T-helper 17 cell (primary cell): ENCODE results near the gene FGF12. TPM values are rescaled to one million over a fixed set of nuclear protein-coding genes. Genes with fewer than 3 reads are reported as not detected.
A peak's percentile ranks its signal among the peaks of the same experiment; 100 is the strongest.

Source experiments
- ATAC-seq: fragments of 150-1000 bp; cut with Tn5 transposase; 2 replicates; pipeline ENCODE4 v1.10.0; 2021; ENCODE audit warnings: mild to moderate bottlenecking, moderate library complexity
- DNase-seq, 3 donors: peaks; one replicate each; pipeline versions ENCODE4 v3.0.0 to v3.0.0-alpha.2; 2020 to 2021
- H3K9me3 ChIP-seq: one replicate; pipeline ENCODE4 v1.7.0; 2013; ENCODE audit warnings: low read length, mild to moderate bottlenecking; ENCODE audit not compliant: control insufficient read depth, poor library complexity, severe bottlenecking
- H3K27ac Mint-ChIP-seq: one replicate; pipeline ENCODE4 v1.8.0; 2022; ENCODE audit warnings: mild to moderate bottlenecking, moderate library complexity, mixed read lengths
- H3K27me3 Mint-ChIP-seq: one replicate; pipeline ENCODE4 v1.8.0; 2022; ENCODE audit warnings: mixed read lengths
- H3K36me3 Mint-ChIP-seq: one replicate; pipeline ENCODE4 v1.8.0; 2022; ENCODE audit warnings: low read depth, mixed read lengths
- H3K4me1 Mint-ChIP-seq: one replicate; pipeline ENCODE4 v1.8.0; 2022; ENCODE audit warnings: mild to moderate bottlenecking, mixed read lengths
- H3K4me3 Mint-ChIP-seq: one replicate; pipeline ENCODE4 v1.8.0; 2022; ENCODE audit warnings: mild to moderate bottlenecking, moderate library complexity, mixed read lengths
- total RNA-seq, 4 donors: library from RNA in 2 of 4; stranded (reverse) in 2 of 4; gene quantifications; one replicate each; pipeline ENCODE4 v1.2.3 and lab custom pipeline; 2022 to 2026

The FGF12 gene
- total RNA-seq, 2 donors from 2014 or later = 0.35 TPM; not detected in 1

DNA sequence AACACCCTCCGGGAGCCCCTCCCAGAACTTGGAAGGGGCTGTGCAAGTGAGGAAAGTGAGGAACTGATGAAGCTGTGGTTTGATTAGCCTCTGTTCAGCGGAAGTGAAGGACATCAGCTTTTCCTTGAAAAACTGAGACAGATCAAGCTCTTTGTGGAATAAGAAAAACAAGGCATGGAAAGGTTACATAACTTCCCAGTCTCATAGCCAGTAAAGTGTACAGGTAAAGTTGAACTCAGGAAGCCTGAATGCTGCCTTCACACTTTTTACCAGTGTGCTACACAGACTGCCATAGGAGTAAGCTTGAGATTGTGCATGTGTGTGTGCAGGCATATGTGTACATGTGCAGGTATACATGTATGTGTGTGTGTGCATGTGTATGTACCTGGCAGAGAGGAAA lies 293.2 kb downstream of the FGF12 start:
- Mint-ChIP-seq H3K4me3 (no peak overlapping the region), H3K27me3 (peaks cover 41% of the 10 kb centered on the region), H3K4me1 (no peaks in the 10 kb centered on the region), H3K36me3 (no peaks in the 10 kb centered on the region), H3K27ac (no peak overlapping the region)
- ATAC-seq = no peak
- no peak for DNase-seq
- no peaks in the 10 kb centered on the region for H3K9me3 ChIP-seq

DNA sequence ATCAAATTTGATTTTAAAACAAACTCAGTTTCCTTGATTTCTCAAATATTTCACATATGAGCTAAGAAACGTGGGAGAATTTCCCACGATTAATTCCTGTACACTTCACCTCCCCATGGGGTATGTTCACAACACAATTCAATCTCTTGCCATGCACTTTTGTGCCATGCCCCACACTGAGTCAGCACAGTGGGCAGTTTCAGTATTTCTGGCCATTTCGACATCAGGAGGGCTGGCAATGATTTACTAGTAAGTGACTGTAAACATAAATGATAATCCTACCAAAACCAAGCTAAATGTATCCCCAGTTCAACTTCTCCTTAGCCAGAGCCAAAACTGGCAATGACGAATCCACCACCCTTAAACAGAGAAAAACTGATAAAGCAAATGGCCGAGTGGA lies 293.6 kb downstream of the FGF12 start:
- Mint-ChIP-seq H3K4me3 (peak overlapping the region; percentile 28), H3K27me3 (peaks cover 43% of the 10 kb centered on the region), H3K36me3 (no peaks in the 10 kb centered on the region), H3K4me1 (no peaks in the 10 kb centered on the region), H3K27ac (no peak overlapping the region)
- H3K9me3 ChIP-seq = no peaks in the 10 kb centered on the region
- no peak for DNase-seq
- ATAC-seq = no peak

DNA sequence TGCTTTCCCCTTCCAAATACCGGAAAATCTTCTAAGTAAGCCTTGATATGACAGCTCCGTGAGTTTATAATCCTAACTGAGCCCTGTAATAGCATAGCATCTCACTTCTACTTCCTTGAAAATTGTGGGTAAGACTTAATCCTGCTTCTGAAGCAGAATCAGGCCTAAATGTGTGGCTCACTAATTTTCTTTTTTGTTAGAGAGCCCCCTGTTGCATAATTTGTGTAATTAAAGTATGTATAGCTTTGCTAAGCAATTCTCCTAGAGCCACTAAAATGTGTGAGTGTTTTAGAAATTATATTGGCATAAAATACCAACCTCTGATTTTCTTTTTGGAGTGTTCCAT lies 304.4 kb downstream of the FGF12 start:
- Mint-ChIP-seq H3K4me3 (no peak overlapping the region), H3K36me3 (no peaks in the 10 kb centered on the region), H3K27me3 (peaks cover 7% of the 10 kb centered on the region), H3K4me1 (no peaks in the 10 kb centered on the region), H3K27ac (no peak overlapping the region)
- H3K9me3 ChIP-seq = no peaks in the 10 kb centered on the region
- ATAC-seq = no peak
- no peak for DNase-seq

DNA sequence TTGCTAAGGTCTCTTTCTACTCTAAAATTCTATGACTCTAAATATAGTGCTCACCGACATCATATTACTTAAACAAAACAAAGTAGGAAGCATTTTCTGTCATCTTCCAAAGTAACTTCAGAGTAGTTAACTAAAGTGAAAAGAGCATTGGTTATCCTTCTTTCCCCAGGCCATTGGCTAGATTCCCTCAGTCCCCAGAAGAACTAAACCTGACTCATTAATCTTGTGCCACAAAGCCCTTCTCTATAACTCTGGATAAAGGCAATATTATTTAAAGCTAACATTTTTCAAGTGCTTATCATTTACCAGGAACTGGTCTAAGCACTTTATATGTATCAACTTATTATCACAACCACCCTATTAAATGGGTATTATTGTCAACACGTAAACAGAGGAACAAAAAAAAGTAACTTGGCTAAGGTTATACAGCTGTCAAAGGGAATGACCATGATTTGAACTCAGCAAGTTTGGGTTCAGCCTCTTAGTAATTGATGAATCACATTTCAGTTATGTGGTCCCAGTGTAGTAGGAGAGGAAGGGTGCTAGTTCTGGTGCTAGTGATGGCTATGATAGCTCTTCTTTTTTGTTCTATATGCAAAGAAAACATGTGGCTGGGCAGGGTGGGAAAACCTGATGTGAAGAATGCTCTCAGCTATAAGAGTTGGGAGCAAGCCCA lies 304.9 kb downstream of the FGF12 start:
- no peak for DNase-seq

DNA sequence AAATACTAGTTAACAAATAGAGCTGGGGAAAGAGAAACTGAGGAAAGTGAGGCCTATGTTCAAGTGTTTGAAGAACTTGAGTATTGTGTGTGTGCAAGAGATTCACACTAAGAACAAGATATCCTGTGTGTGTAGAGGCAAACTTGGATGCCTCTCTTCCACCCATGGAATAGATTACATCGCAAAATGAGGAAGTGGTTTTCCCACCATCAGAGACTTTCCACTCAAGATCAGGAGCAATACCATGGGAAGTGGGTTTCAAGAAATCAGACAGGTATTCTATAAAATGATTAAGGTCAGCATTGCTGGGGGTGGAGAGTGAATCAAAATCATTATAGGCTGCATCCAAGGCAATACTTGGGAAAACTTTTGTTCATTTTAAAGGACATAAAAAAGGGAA lies 308.0 kb downstream of the FGF12 start:
- Mint-ChIP-seq H3K27ac (no peak overlapping the region), H3K36me3 (no peaks in the 10 kb centered on the region), H3K4me3 (no peak overlapping the region), H3K4me1 (no peaks in the 10 kb centered on the region), H3K27me3 (peaks cover 14% of the 10 kb centered on the region)
- no peak for ATAC-seq
- no peaks in the 10 kb centered on the region for H3K9me3 ChIP-seq
- no peak for DNase-seq

More for the DNA sequence above, 304.9 kb downstream of the FGF12 start:
- H3K4me1 Mint-ChIP-seq = no peaks in the 10 kb centered on the region
- no peaks in the 10 kb centered on the region for H3K9me3 ChIP-seq
- H3K27me3 Mint-ChIP-seq = peaks cover 5% of the 10 kb centered on the region
- H3K36me3 Mint-ChIP-seq = no peaks in the 10 kb centered on the region
- no peak overlapping the region for H3K4me3 Mint-ChIP-seq
- no peak overlapping the region for H3K27ac Mint-ChIP-seq
- ATAC-seq = no peak

DNA sequence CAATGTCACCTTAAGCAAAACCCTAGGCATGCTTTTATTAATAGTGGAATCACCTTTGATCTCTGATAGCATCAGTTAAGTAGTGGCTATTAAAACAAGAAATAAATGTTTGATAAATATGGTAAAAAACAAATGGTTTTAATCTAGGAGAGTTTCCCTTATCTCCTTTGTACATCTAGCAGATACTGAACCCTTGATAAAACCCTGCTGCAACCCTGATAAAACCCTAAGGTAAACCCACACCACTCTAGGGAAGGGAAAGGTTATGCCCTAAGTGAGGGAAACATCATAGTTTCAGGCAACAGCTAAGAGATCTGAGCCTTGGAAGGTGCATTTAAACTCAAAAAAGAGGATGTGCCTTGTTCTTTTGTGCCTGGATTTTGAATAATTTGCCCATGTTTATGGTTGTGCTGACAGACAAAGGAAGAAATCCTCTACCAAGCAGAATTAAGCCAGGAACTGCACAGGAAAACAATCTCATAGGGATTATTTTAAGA lies 309.7 kb downstream of the FGF12 start:
- H3K36me3 Mint-ChIP-seq = no peaks in the 10 kb centered on the region
- no peaks in the 10 kb centered on the region for H3K4me1 Mint-ChIP-seq
- no peak overlapping the region for H3K4me3 Mint-ChIP-seq
- no peaks in the 10 kb centered on the region for H3K9me3 ChIP-seq
- DNase-seq = no peak
- H3K27me3 Mint-ChIP-seq = peaks cover 17% of the 10 kb centered on the region
- ATAC-seq = no peak
- no peak overlapping the region for H3K27ac Mint-ChIP-seq

DNA sequence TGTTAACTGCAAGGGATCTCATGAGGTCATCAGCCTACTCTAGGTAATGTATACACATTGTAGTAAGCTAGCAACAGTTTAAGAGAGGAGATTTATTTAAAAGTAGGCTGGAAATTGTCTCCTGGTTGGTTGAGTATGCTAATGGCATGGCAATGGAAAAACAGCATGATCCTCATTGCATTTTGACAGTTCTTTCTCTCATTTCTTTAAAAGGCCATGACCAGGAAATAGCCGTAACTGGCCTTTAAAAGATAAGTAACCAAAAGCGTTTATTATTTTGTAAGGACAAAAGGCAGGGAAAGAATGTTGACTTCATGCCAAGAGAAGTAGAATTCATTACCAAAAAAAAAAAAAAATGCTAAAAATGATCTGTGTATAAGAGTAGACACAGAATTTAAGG lies 310.3 kb downstream of the FGF12 start:
- DNase-seq = no peak
- H3K36me3 Mint-ChIP-seq = no peaks in the 10 kb centered on the region
- peaks cover 21% of the 10 kb centered on the region for H3K27me3 Mint-ChIP-seq
- no peak overlapping the region for H3K27ac Mint-ChIP-seq
- no peak overlapping the region for H3K4me3 Mint-ChIP-seq
- no peaks in the 10 kb centered on the region for H3K4me1 Mint-ChIP-seq
- H3K9me3 ChIP-seq = no peaks in the 10 kb centered on the region
- ATAC-seq = no peak

DNA sequence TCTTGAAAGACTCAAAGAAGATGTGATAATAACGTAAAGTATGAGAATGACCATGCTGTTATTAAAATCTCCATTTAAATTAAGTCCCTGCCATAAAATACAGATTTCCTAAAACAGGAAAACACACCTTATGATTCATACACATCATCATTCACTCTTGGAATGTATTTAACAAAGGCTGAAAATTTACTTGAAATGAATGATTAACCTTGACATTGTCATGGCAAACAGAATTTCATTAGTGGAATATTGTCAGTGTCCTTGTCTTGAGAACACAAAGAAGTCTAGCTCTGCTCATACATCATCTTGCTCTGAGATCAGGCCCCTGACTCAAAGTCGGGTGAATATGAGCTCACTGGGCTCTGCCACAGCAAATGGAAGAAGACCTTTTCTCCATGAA lies 313.9 kb downstream of the FGF12 start:
- no peaks in the 10 kb centered on the region for H3K9me3 ChIP-seq
- Mint-ChIP-seq H3K4me1 (no peaks in the 10 kb centered on the region), H3K27me3 (peaks cover 48% of the 10 kb centered on the region), H3K36me3 (no peaks in the 10 kb centered on the region), H3K27ac (no peak overlapping the region), H3K4me3 (no peak overlapping the region)
- DNase-seq (no peak), ATAC-seq (no peak)

DNA sequence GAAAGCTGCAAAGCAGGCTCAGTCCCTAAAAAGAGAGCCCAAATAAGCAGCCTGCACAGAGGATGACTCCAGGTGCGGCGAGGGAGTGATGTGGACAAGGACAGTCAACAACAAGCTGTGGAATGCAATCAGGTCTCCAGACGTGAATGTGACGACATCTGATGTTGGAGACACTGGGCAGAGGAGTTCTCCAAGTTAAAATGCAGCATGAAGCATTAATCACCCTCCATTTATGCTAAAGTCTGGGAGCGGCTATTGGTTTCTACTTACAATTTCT lies 316.7 kb downstream of the FGF12 start:
- no peak for ATAC-seq
- peaks cover 3% of the 10 kb centered on the region for H3K4me1 Mint-ChIP-seq
- no peak for DNase-seq
- no peak overlapping the region for H3K27ac Mint-ChIP-seq
- H3K27me3 Mint-ChIP-seq = peaks cover 61% of the 10 kb centered on the region
- peaks cover 6% of the 10 kb centered on the region for H3K36me3 Mint-ChIP-seq
- H3K9me3 ChIP-seq = no peaks in the 10 kb centered on the region
- no peak overlapping the region for H3K4me3 Mint-ChIP-seq

DNA sequence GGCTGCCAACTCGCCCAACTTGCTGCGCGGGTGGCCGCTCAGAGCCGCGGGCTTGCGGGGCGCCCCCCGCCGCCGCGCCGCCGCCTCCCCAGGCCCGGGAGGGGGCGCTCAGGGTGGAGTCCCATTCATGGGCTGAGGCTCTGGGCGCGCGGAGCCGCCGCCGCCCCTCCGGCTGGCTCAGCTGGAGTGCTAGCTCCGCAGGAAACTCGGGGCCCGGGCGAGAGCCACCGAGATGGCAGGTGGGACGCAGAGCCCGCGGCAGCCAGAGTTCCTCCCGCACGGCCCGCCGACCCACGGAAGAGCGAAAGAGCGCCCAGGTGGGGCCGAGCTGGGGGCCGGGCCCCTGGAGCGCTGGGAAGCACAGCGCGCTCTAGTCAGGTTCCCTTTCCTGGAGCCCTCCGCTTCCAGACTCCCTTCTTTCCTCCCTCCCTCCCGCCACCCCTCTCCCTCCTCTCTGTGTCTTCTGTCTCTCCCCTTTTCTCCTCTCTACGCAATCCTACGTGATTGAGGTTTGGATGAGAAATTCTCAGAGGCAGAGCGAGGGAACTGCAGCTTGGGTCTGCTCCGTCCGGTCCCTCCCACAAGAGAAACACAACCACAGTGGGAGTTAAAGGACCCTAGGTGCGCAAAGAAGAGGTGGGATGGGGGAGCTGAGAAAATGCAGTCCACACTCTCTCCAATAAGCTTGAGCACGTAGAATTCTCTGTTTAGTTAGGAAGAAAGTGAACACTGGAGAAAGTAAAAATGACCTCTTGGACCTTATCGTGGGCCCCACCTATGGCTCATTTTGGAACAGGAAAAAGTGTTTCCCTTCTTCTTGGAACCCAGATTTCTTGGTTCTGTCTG lies 317.3 kb downstream of the FGF12 start:
- ATAC-seq (no peak), DNase-seq (no peak)
- no peaks in the 10 kb centered on the region for H3K9me3 ChIP-seq
- Mint-ChIP-seq H3K4me1 (peaks cover 3% of the 10 kb centered on the region), H3K4me3 (no peak overlapping the region), H3K27me3 (peaks cover 62% of the 10 kb centered on the region), H3K27ac (no peak overlapping the region), H3K36me3 (peaks cover 6% of the 10 kb centered on the region)

DNA sequence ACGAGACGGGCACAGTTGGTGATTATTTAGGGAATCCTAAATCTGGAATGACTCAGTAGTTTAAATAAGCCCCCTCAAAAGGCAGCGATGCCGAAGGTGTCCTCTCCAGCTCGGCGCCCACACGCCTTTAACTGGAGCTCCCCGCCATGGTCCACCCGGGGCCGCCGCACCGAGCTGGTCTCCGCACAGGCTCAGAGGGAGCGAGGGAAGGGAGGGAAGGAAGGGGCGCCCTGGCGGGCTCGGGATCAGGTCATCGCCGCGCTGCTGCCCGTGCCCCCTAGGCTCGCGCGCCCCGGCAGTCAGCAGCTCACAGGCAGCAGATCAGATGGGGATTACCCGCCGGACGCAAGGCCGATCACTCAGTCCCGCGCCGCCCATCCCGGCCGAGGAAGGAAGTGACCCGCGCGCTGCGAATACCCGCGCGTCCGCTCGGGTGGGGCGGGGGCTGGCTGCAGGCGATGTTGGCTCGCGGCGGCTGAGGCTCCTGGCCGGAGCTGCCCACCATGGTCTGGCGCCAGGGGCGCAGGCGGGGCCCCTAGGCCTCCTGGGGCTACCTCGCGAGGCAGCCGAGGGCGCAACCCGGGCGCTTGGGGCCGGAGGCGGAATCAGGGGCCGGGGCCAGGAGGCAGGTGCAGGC lies 318.0 kb downstream of the FGF12 start:
- no peaks in the 10 kb centered on the region for H3K9me3 ChIP-seq
- H3K4me1 Mint-ChIP-seq = peaks cover 3% of the 10 kb centered on the region
- H3K27ac Mint-ChIP-seq = no peak overlapping the region
- DNase-seq (no peak), ATAC-seq (no peak)
- peaks cover 62% of the 10 kb centered on the region for H3K27me3 Mint-ChIP-seq
- peaks cover 6% of the 10 kb centered on the region for H3K36me3 Mint-ChIP-seq
- H3K4me3 Mint-ChIP-seq = no peak overlapping the region

DNA sequence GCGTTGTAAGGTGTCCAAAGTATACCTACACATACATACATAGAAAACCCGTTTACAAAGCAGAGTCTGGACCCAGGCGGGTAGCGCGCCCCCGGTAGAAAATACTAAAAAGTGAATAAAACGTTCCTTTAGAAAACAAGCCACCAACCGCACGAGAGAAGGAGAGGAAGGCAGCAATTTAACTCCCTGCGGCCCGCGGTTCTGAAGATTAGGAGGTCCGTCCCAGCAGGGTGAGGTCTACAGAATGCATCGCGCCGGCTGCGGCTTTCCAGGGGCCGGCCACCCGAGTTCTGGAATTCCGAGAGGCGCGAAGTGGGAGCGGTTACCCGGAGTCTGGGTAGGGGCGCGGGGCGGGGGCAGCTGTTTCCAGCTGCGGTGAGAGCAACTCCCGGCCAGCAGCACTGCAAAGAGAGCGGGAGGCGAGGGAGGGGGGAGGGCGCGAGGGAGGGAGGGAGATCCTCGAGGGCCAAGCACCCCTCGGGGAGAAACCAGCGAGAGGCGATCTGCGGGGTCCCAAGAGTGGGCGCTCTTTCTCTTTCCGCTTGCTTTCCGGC lies 318.6 kb downstream of the FGF12 start:
- no peak for ATAC-seq
- no peak overlapping the region for H3K27ac Mint-ChIP-seq
- peaks cover 3% of the 10 kb centered on the region for H3K4me1 Mint-ChIP-seq
- no peak overlapping the region for H3K4me3 Mint-ChIP-seq
- no peak for DNase-seq
- no peaks in the 10 kb centered on the region for H3K9me3 ChIP-seq
- peaks cover 6% of the 10 kb centered on the region for H3K36me3 Mint-ChIP-seq
- peaks cover 62% of the 10 kb centered on the region for H3K27me3 Mint-ChIP-seq

DNA sequence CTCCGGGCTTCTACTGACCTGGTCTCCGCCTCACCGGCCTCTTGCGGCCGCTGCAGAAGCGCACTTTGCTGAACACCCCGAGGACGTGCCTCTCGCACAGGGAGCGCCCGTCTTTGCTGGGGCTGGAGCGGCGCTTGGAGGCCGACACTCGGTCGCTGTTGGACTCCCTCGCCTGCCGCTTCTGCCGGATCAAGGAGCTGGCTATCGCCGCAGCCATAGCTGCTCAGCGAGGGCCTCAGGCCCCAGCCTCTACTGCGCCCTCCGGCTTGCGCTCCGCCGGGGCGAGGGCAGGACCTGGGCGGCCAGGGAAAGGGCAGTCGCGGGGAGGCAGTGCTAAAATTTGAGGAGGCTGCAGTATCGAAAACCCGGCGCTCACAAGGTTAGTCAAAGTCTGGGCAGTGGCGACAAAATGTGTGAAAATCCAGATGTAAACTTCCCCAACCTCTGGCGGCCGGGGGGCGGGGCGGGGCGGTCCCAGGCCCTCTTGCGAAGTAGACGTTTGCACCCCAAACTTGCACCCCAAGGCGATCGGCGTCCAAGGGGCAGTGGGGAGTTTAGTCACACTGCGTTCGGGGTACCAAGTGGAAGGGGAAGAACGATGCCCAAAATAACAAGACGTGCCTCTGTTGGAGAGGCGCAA lies 319.2 kb downstream of the FGF12 start:
- peaks cover 58% of the 10 kb centered on the region for H3K27me3 Mint-ChIP-seq
- H3K36me3 Mint-ChIP-seq = peaks cover 6% of the 10 kb centered on the region
- H3K9me3 ChIP-seq = no peaks in the 10 kb centered on the region
- no peak overlapping the region for H3K27ac Mint-ChIP-seq
- H3K4me3 Mint-ChIP-seq = no peak overlapping the region
- H3K4me1 Mint-ChIP-seq = peaks cover 3% of the 10 kb centered on the region
- no peak for DNase-seq
- no peak for ATAC-seq
